HepG2 (cell line): Measurements from ENCODE around the gene ZBTB45. TPM values are rescaled to one million over a fixed set of nuclear protein-coding genes. Genes with fewer than 3 reads are reported as not detected.

Experiments
- CENPX ChIP-seq: sonication (generic); formaldehyde crosslinking; IDR thresholded peaks from 2 replicates; pipeline ENCODE4 v1.9.0; 2021; ENCODE audit warnings: mild to moderate bottlenecking, missing genetic modification reagents, moderate library complexity
- ETV6 ChIP-seq: sonication (generic); formaldehyde crosslinking; conservative IDR thresholded peaks from 2 replicates; pipeline ENCODE4 v1.4.0; 2020; ENCODE audit warnings: missing genetic modification reagents
- HHEX ChIP-seq: IDR thresholded peaks from 2 replicates; pipeline ENCODE4 v1.6.1; 2016; ENCODE audit warnings: control low read depth
- KAT8 ChIP-seq: IDR thresholded peaks from 2 replicates; pipeline ENCODE4 v1.6.1; 2016; ENCODE audit warnings: missing genetic modification reagents, missing compliant biosample characterization
- MBNL3 ChIP-seq: fragments of 250-450 bp; sonication (Bioruptor Pico); conservative IDR thresholded peaks from 2 replicates; pipeline ENCODE4 v1.8.0; 2022; ENCODE audit warnings: mild to moderate bottlenecking, inconsistent platforms
- NFATC3 ChIP-seq: sonication (generic); formaldehyde crosslinking; IDR thresholded peaks from 2 replicates; pipeline ENCODE4 v1.5.1; 2020; ENCODE audit warnings: mild to moderate bottlenecking, missing genetic modification reagents
- PAWR ChIP-seq: sonication (generic); formaldehyde crosslinking; IDR thresholded peaks from 2 replicates; pipeline ENCODE4 v1.4.0; 2020; ENCODE audit warnings: missing genetic modification reagents, mild to moderate bottlenecking, borderline replicate concordance
- PTBP1 ChIP-seq: fragments of 200-400 bp; formaldehyde crosslinking; IDR thresholded peaks from 2 replicates; pipeline ENCODE4 v1.6.1; 2018; ENCODE audit warnings: low read length, low read depth; ENCODE audit not compliant: poor library complexity, severe bottlenecking
- ZNF138 ChIP-seq: sonication (generic); formaldehyde crosslinking; IDR thresholded peaks from 2 replicates; pipeline ENCODE4 v1.5.0; 2020; ENCODE audit warnings: mild to moderate bottlenecking, low read depth, missing genetic modification reagents
- ZNF326 ChIP-seq: sonication (generic); formaldehyde crosslinking; IDR thresholded peaks from 2 replicates; pipeline ENCODE4 v1.4.0; 2020; ENCODE audit warnings: missing genetic modification reagents, borderline replicate concordance
- ZNF383 ChIP-seq: sonication (generic); formaldehyde crosslinking; IDR thresholded peaks from 2 replicates; pipeline ENCODE4 v1.4.0; 2020; ENCODE audit warnings: missing genetic modification reagents, mild to moderate bottlenecking, borderline replicate concordance
- ZNF44 ChIP-seq: sonication (generic); formaldehyde crosslinking; IDR thresholded peaks from 2 replicates; pipeline ENCODE4 v1.5.1; 2020; ENCODE audit warnings: mild to moderate bottlenecking, missing genetic modification reagents
- ZNF616 ChIP-seq: sonication (generic); formaldehyde crosslinking; IDR thresholded peaks from 2 replicates; pipeline ENCODE4 v1.5.0; 2020; ENCODE audit warnings: low read depth, mild to moderate bottlenecking, missing genetic modification reagents
- ZNF672 ChIP-seq: sonication (generic); formaldehyde crosslinking; IDR thresholded peaks from 2 replicates; pipeline ENCODE4 v1.8.1; 2022; ENCODE audit warnings: missing genetic modification reagents
- polyA plus RNA-seq, 8 experiments: library from polyadenylated mRNA; depleted of rRNA in 3 of 8; stranded (reverse) in 7 of 8; unstranded in 1 of 8; fragments of >200 nt; fragmentation: Illumina TruSeq in 4 of 8; extraction: Trizol in 4 of 8; gene quantifications; 2 replicates each; pipeline versions ENCODE4 v1.2.1 to v1.2.3, GENCODE V29; 2011 to 2016; ENCODE audit warnings: low read depth in 4 of 8, missing spikeins in 1 of 8, mixed read lengths in 1 of 8; ENCODE audit not compliant: insufficient read depth in 1 of 8
- total RNA-seq, 5 experiments: library from RNA; depleted of rRNA; stranded (reverse); fragments of >200 nt; fragmentation: Illumina TruSeq; extraction: Trizol; gene quantifications; 2 replicates each; pipeline ENCODE4 v1.2.3, GENCODE V29; 2016; ENCODE audit warnings: low read depth in 1 of 5
- TF ChIP-seq, protein P1 (sequence below): IDR thresholded peaks from 2 replicates; pipeline ENCODE4 v1.6.1; 2016; ENCODE audit warnings: missing biosample characterization, missing genetic modification reagents, low read depth
- TF ChIP-seq, protein P2 (sequence below): sonication (generic); formaldehyde crosslinking; IDR thresholded peaks from 2 replicates; pipeline ENCODE4 v1.8.1; 2022; ENCODE audit warnings: mild to moderate bottlenecking, missing genetic modification reagents
- TF ChIP-seq, protein P3 (sequence below): sonication (generic); formaldehyde crosslinking; conservative IDR thresholded peaks from 2 replicates; pipeline ENCODE4 v1.5.0; 2020; ENCODE audit warnings: missing genetic modification reagents
- TF ChIP-seq, protein P4 (sequence below): IDR thresholded peaks from 2 replicates; pipeline ENCODE4 v1.6.1; 2018; ENCODE audit warnings: missing genetic modification reagents
- TF ChIP-seq, protein P5 (sequence below): sonication (generic); formaldehyde crosslinking; IDR thresholded peaks from 2 replicates; pipeline ENCODE4 v1.4.0; 2020; ENCODE audit warnings: low read depth, mild to moderate bottlenecking, missing genetic modification reagents
- TF ChIP-seq, protein P6 (sequence below): sonication (generic); formaldehyde crosslinking; IDR thresholded peaks from 2 replicates; pipeline ENCODE4 v1.5.0; 2020; ENCODE audit warnings: missing genetic modification reagents, mild to moderate bottlenecking, borderline replicate concordance
- TF ChIP-seq, protein P7 (sequence below): sonication (generic); formaldehyde crosslinking; IDR thresholded peaks from 2 replicates; pipeline ENCODE4 v1.4.0; 2020; ENCODE audit warnings: missing genetic modification reagents

ZBTB45 gene
- total and polyA plus RNA-seq, 2 of the 13 experiments (the other 11 are each of a cell fraction or from before 2014, with no cell fraction given), result 3.0 to 3.7 TPM

GRCh38 chr19:58559275-58560006 is 39.8 kb upstream of the ZBTB45 start (continued):
- TF ChIP-seq, protein P1, sequence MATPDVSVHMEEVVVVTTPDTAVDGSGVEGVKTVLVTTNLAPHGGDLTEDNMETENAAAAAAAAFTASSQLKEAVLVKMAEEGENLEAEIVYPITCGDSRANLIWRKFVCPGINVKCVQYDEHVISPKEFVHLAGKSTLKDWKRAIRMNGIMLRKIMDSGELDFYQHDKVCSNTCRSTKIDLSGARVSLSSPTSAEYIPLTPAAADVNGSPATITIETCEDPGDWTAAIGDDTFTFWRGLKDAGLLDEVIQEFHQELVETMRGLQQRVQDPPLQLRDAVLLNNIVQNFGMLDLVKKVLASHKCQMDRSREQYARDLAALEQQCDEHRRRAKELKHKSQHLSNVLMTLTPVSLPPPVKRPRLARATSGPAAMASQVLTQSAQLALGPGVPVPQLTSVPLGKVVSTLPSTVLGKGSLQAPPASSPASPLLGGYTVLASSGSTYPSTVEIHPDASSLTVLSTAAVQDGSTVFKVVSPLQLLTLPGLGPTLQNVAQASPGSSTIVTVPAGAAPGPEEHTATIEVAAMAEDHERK, result no peak; the same call in 1 of the 2 replicates
- TF ChIP-seq ZNF616 (CRISPR knock-in tag) (peak; percentile 88), NFATC3 (CRISPR knock-in tag) (0 out of 2 replicates have a peak, but pooled peaks have one; percentile 1), ETV6 (CRISPR knock-in tag) (no peak; the same call in 1 of the 2 replicates), ZNF44 (CRISPR knock-in tag) (no peak), KAT8 (CRISPR knock-in tag) (peak; percentile 80; the same call in 1 of the 2 replicates), CENPX (CRISPR knock-in tag) (no peak), ZNF672 (CRISPR knock-in tag) (no peak), ZNF326 (no peak), ZNF383 (CRISPR knock-in tag) (peak; percentile 64; the same call in 1 of the 2 replicates), HHEX (CRISPR knock-in tag) (no peak), PAWR (CRISPR knock-in tag) (0 out of 2 replicates have a peak, but pooled peaks have one; percentile 27), MBNL3 (no peak), PTBP1 (no peak), ZNF138 (CRISPR knock-in tag) (0 out of 2 replicates have a peak, but pooled peaks have one; percentile 12)
- TF ChIP-seq, protein P2, sequence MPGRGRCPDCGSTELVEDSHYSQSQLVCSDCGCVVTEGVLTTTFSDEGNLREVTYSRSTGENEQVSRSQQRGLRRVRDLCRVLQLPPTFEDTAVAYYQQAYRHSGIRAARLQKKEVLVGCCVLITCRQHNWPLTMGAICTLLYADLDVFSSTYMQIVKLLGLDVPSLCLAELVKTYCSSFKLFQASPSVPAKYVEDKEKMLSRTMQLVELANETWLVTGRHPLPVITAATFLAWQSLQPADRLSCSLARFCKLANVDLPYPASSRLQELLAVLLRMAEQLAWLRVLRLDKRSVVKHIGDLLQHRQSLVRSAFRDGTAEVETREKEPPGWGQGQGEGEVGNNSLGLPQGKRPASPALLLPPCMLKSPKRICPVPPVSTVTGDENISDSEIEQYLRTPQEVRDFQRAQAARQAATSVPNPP, result peak; percentile 56; the same call in 1 of the 2 replicates
- TF ChIP-seq, protein P3, sequence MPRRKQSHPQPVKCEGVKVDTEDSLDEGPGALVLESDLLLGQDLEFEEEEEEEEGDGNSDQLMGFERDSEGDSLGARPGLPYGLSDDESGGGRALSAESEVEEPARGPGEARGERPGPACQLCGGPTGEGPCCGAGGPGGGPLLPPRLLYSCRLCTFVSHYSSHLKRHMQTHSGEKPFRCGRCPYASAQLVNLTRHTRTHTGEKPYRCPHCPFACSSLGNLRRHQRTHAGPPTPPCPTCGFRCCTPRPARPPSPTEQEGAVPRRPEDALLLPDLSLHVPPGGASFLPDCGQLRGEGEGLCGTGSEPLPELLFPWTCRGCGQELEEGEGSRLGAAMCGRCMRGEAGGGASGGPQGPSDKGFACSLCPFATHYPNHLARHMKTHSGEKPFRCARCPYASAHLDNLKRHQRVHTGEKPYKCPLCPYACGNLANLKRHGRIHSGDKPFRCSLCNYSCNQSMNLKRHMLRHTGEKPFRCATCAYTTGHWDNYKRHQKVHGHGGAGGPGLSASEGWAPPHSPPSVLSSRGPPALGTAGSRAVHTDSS (CRISPR knock-in tag), result no peak
- TF ChIP-seq, protein P4, sequence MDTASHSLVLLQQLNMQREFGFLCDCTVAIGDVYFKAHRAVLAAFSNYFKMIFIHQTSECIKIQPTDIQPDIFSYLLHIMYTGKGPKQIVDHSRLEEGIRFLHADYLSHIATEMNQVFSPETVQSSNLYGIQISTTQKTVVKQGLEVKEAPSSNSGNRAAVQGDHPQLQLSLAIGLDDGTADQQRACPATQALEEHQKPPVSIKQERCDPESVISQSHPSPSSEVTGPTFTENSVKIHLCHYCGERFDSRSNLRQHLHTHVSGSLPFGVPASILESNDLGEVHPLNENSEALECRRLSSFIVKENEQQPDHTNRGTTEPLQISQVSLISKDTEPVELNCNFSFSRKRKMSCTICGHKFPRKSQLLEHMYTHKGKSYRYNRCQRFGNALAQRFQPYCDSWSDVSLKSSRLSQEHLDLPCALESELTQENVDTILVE (CRISPR knock-in tag), result peak; percentile 61; the same call in 1 of the 2 replicates
- TF ChIP-seq, protein P5, sequence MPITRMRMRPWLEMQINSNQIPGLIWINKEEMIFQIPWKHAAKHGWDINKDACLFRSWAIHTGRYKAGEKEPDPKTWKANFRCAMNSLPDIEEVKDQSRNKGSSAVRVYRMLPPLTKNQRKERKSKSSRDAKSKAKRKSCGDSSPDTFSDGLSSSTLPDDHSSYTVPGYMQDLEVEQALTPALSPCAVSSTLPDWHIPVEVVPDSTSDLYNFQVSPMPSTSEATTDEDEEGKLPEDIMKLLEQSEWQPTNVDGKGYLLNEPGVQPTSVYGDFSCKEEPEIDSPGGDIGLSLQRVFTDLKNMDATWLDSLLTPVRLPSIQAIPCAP, result no peak
- TF ChIP-seq, protein P6, sequence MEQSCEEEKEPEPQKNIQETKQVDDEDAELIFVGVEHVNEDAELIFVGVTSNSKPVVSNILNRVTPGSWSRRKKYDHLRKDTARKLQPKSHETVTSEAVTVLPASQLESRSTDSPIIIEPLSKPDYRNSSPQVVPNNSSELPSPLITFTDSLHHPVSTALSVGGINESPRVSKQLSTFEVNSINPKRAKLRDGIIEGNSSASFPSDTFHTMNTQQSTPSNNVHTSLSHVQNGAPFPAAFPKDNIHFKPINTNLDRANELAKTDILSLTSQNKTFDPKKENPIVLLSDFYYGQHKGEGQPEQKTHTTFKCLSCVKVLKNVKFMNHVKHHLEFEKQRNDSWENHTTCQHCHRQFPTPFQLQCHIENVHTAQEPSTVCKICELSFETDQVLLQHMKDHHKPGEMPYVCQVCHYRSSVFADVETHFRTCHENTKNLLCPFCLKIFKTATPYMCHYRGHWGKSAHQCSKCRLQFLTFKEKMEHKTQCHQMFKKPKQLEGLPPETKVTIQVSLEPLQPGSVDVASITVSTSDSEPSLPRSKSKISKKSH, result peak; percentile 96
- TF ChIP-seq, protein P7, sequence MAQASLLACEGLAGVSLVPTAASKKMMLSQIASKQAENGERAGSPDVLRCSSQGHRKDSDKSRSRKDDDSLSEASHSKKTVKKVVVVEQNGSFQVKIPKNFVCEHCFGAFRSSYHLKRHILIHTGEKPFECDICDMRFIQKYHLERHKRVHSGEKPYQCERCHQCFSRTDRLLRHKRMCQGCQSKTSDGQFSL (CRISPR knock-in tag), result no peak
